T-helper 2 cell treated with Interferon-gamma antibody and Interleukin-4, amounts not matched to agents 5 μg/mL and 100 μg/mL, for 36 hours (primary cell): ENCODE data around the gene TMPRSS6.
A peak's percentile ranks its signal among the peaks of the same experiment; 100 is the strongest.

ENCODE experiments used
- DNase-seq: peaks from one replicate; pipeline ENCODE4 v3.0.0; 2021; ENCODE audit warnings: low spot score
- H3K27ac Mint-ChIP-seq: one replicate; pipeline ENCODE4 v1.8.0; 2021; ENCODE audit warnings: mild to moderate bottlenecking, mixed read lengths
- H3K27me3 Mint-ChIP-seq: one replicate; pipeline ENCODE4 v1.8.0; 2021; ENCODE audit warnings: low read depth, mixed read lengths
- H3K36me3 Mint-ChIP-seq: one replicate; pipeline ENCODE4 v1.8.0; 2021; ENCODE audit warnings: low read depth, mixed read lengths
- H3K4me1 Mint-ChIP-seq: one replicate; pipeline ENCODE4 v1.8.0; 2021; ENCODE audit warnings: low read depth, mixed read lengths
- H3K4me3 Mint-ChIP-seq: one replicate; pipeline ENCODE4 v1.8.0; 2022; ENCODE audit warnings: mild to moderate bottlenecking, moderate library complexity, mixed read lengths
- H3K9me3 Mint-ChIP-seq: one replicate; pipeline ENCODE4 v1.8.0; 2021; ENCODE audit warnings: mixed read lengths

TMPRSS6 gene

GRCh38 chr22:37027556-37027955, 82.0 kb downstream of the TMPRSS6 start:
- no peak overlapping the region for H3K27ac Mint-ChIP-seq

GRCh38 chr22:37026325-37026724, 83.2 kb downstream of the TMPRSS6 start:
- no peak overlapping the region for H3K4me3 Mint-ChIP-seq
- peaks cover 1% of the 10 kb centered on the region for H3K36me3 Mint-ChIP-seq
- H3K27ac Mint-ChIP-seq = no peak overlapping the region
- no peak for DNase-seq
- peaks cover 2% of the 10 kb centered on the region for H3K27me3 Mint-ChIP-seq
- no peaks in the 10 kb centered on the region for H3K9me3 Mint-ChIP-seq
- H3K4me1 Mint-ChIP-seq = peaks cover 7% of the 10 kb centered on the region

More at GRCh38 chr22:37027556-37027955, 82.0 kb downstream of the TMPRSS6 start:
- no peak for DNase-seq
- H3K4me3 Mint-ChIP-seq = no peak overlapping the region
- H3K9me3 Mint-ChIP-seq = no peaks in the 10 kb centered on the region
- H3K4me1 Mint-ChIP-seq = no peaks in the 10 kb centered on the region
- H3K36me3 Mint-ChIP-seq = peaks cover 1% of the 10 kb centered on the region
- no peaks in the 10 kb centered on the region for H3K27me3 Mint-ChIP-seq

GRCh38 chr22:37025500-37026070, 83.9 kb downstream of the TMPRSS6 start:
- H3K27ac Mint-ChIP-seq = no peak overlapping the region
- peaks cover 7% of the 10 kb centered on the region for H3K4me1 Mint-ChIP-seq
- no peak for DNase-seq
- peaks cover 1% of the 10 kb centered on the region for H3K36me3 Mint-ChIP-seq
- H3K4me3 Mint-ChIP-seq = no peak overlapping the region
- H3K9me3 Mint-ChIP-seq = no peaks in the 10 kb centered on the region
- peaks cover 2% of the 10 kb centered on the region for H3K27me3 Mint-ChIP-seq

- Mint-ChIP-seq H3K4me3 (no peak overlapping the region), H3K27me3 (peaks cover 2% of the 10 kb centered on the region), H3K27ac (no peak overlapping the region), H3K4me1 (peaks cover 12% of the 10 kb centered on the region), H3K9me3 (no peaks in the 10 kb centered on the region), H3K36me3 (peaks cover 1% of the 10 kb centered on the region)
- no peak for DNase-seq
These were observed 85.0 kb downstream of the TMPRSS6 start for GRCh38 chr22:37024339-37025157.

- peaks cover 12% of the 10 kb centered on the region for H3K4me1 Mint-ChIP-seq
- H3K27me3 Mint-ChIP-seq = peaks cover 2% of the 10 kb centered on the region
- H3K4me3 Mint-ChIP-seq = no peak overlapping the region
- no peaks in the 10 kb centered on the region for H3K9me3 Mint-ChIP-seq
- no peak overlapping the region for H3K27ac Mint-ChIP-seq
- peaks cover 1% of the 10 kb centered on the region for H3K36me3 Mint-ChIP-seq
- no peak for DNase-seq
These were observed 85.7 kb downstream of the TMPRSS6 start for GRCh38 chr22:37023743-37024338.

GRCh38 chr22:37022483-37023337, 86.8 kb downstream of the TMPRSS6 start:
- no peak for DNase-seq
- no peak overlapping the region for H3K27ac Mint-ChIP-seq
- peaks cover 14% of the 10 kb centered on the region for H3K4me1 Mint-ChIP-seq
- peaks cover 1% of the 10 kb centered on the region for H3K36me3 Mint-ChIP-seq
- peaks cover 2% of the 10 kb centered on the region for H3K27me3 Mint-ChIP-seq
- H3K9me3 Mint-ChIP-seq = no peaks in the 10 kb centered on the region
- no peak overlapping the region for H3K4me3 Mint-ChIP-seq

- H3K27ac Mint-ChIP-seq = peak overlapping the region; percentile 58
- H3K4me1 Mint-ChIP-seq = peaks cover 14% of the 10 kb centered on the region
- H3K4me3 Mint-ChIP-seq = peak overlapping the region; percentile 74
- H3K9me3 Mint-ChIP-seq = no peaks in the 10 kb centered on the region
- DNase-seq = peak; percentile 47
- peaks cover 1% of the 10 kb centered on the region for H3K36me3 Mint-ChIP-seq
- peaks cover 2% of the 10 kb centered on the region for H3K27me3 Mint-ChIP-seq
These were observed 87.6 kb downstream of the TMPRSS6 start for GRCh38 chr22:37021710-37022482.

GRCh38 chr22:37021041-37021440, 88.5 kb downstream of the TMPRSS6 start:
- DNase-seq = no peak
- H3K27ac Mint-ChIP-seq = no peak overlapping the region
- peaks cover 14% of the 10 kb centered on the region for H3K4me1 Mint-ChIP-seq
- peaks cover 2% of the 10 kb centered on the region for H3K27me3 Mint-ChIP-seq
- H3K36me3 Mint-ChIP-seq = no peaks in the 10 kb centered on the region
- no peaks in the 10 kb centered on the region for H3K9me3 Mint-ChIP-seq
- peak overlapping the region; percentile 15 for H3K4me3 Mint-ChIP-seq

GRCh38 chr22:37020192-37020479, 89.4 kb downstream of the TMPRSS6 start:
- Mint-ChIP-seq H3K27me3 (peaks cover 2% of the 10 kb centered on the region), H3K4me1 (peaks cover 14% of the 10 kb centered on the region), H3K9me3 (no peaks in the 10 kb centered on the region), H3K27ac (peak overlapping the region; percentile 82), H3K36me3 (no peaks in the 10 kb centered on the region), H3K4me3 (peak overlapping the region; percentile 91)
- DNase-seq = no peak

- Mint-ChIP-seq H3K9me3 (no peaks in the 10 kb centered on the region), H3K27me3 (peaks cover 2% of the 10 kb centered on the region), H3K36me3 (no peaks in the 10 kb centered on the region), H3K4me3 (peak within 1 kb of the TSS; percentile 91), H3K27ac (peak within 1 kb of the TSS; percentile 82), H3K4me1 (peaks cover 14% of the 10 kb centered on the region)
- peak; percentile 61 for DNase-seq
These were observed 90.0 kb downstream of the TMPRSS6 start, which contains the start of the genes MPST and TST for GRCh38 chr22:37019309-37020191. MPST (plus strand) TSS chr22:37019742; CDS start chr22:37019837, 95 bp downstream. TST (minus strand) TSS chr22:37019447; CDS start chr22:37018732, 715 bp downstream.

- H3K4me3 Mint-ChIP-seq = peak overlapping the region; percentile 84
- peak overlapping the region; percentile 67 for H3K27ac Mint-ChIP-seq
- no peaks in the 10 kb centered on the region for H3K36me3 Mint-ChIP-seq
- H3K4me1 Mint-ChIP-seq = peaks cover 14% of the 10 kb centered on the region
- H3K9me3 Mint-ChIP-seq = no peaks in the 10 kb centered on the region
- peaks cover 2% of the 10 kb centered on the region for H3K27me3 Mint-ChIP-seq
- DNase-seq = no peak
These were observed 90.7 kb downstream of the TMPRSS6 start for GRCh38 chr22:37018815-37019308.

- no peaks in the 10 kb centered on the region for H3K9me3 Mint-ChIP-seq
- no peak for DNase-seq
- H3K27me3 Mint-ChIP-seq = peaks cover 2% of the 10 kb centered on the region
- no peaks in the 10 kb centered on the region for H3K36me3 Mint-ChIP-seq
- H3K27ac Mint-ChIP-seq = peak overlapping the region; percentile 67
- H3K4me3 Mint-ChIP-seq = peak overlapping the region; percentile 84
- peaks cover 14% of the 10 kb centered on the region for H3K4me1 Mint-ChIP-seq
These were observed 91.3 kb downstream of the TMPRSS6 start for GRCh38 chr22:37018086-37018814.
